Stimulated activated CD8-positive, alpha-beta memory T cell treated with anti-CD3 and anti-CD28 coated beads, Interleukin-4, amount 100 ng/mL, for 4 hours (primary cell): Measurements from ENCODE around the gene FHAD1.

Source experiments
- DNase-seq, 2 donors: peaks; one replicate each; pipeline ENCODE4 v3.0.0-alpha.2; 2020; ENCODE audit warnings: low read depth in 2 of 2, low spot score in 1 of 2

The FHAD1 gene

DNA sequence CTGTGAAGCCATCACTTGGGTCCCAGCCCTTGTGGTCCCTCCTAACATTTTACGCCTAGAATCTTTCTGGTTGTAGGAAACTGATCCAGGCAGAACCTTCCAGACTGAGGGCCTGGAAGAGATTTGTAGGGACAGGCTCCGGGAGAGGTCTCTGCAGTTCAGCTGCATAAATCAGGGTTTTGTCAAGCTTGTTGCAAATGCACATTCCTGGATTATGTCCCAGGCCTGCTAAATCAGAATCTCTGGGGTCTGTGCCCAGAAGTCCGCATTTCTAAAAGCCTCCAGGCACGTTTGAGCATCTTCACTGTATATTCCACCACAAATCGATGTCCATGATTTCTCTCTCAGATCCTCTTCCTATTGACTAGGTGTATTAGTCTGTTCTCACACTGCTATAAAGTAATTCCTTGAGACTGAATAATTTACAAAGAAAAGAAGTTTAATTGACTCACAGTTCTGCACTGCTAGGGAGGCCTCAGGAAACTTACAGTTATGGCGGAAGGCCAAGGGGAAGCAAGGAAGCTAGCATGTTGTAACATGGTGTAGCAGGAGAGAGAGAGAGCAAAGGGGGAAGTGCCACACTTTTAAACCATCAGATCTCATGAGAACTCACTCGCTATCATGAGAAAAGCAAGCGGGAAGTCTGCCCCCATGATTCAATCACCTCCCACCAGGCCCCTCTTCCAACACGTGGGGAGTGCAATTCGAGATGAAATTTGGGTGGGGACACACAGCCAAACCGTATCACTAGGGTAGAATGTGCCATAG is 1.2 kb upstream of the FHAD1 start:
- no peak for DNase-seq

GRCh38 chr1:15248216-15248615 is 1.2 kb downstream of the FHAD1 start:
- no peak for DNase-seq

DNA sequence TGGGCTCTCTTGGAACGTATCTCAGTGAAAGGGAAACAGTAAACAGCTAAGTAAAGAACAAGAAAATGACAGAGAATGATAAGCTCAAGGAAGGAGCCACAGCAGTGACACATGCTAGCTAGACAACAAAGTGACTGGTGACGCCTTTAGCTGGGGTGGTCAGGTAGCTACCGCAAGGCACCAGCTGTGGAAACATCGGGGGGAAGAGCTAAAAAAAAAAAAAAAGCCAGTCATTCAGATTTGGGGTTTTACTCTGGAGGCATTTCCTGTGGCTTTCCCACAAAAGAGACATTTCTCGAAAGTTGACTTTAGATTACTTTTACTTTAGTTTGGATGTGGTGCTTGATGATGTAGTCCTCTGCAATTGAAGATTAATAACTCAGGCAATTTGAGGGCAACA is 2.1 kb downstream of the FHAD1 start:
- peak in 1 of 2 donors; percentile 43 for DNase-seq

- DNase-seq: no peak
Observed at GRCh38 chr1:15251857-15252835, 5.1 kb downstream of the FHAD1 start.

DNA sequence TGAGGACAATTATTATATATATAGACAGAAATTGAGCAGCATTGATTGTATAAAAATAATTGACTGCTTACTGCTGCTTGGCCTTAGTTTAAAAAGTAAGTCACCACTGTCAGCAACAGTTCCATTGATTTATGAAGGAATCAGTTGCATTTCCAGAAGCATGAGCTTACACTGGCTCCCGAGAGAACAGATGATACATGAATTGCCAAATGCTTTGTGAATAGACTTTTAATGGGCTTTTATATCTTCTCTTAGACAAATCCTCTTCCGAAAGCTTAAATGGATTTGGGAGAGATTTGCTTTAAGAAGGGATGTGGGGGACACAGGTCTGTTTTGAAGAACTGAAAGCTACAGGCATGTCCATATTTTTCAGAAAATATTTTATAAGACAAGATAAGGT is 7.5 kb downstream of the FHAD1 start:
- DNase-seq: no peak

GRCh38 chr1:15255582-15256149 is 8.6 kb downstream of the FHAD1 start:
- DNase-seq: no peak

- DNase-seq: no peak
Observed at GRCh38 chr1:15256584-15256983, 9.6 kb downstream of the FHAD1 start.

- DNase-seq: no peak
Observed at GRCh38 chr1:15257309-15257708, 10.3 kb downstream of the FHAD1 start.

DNA sequence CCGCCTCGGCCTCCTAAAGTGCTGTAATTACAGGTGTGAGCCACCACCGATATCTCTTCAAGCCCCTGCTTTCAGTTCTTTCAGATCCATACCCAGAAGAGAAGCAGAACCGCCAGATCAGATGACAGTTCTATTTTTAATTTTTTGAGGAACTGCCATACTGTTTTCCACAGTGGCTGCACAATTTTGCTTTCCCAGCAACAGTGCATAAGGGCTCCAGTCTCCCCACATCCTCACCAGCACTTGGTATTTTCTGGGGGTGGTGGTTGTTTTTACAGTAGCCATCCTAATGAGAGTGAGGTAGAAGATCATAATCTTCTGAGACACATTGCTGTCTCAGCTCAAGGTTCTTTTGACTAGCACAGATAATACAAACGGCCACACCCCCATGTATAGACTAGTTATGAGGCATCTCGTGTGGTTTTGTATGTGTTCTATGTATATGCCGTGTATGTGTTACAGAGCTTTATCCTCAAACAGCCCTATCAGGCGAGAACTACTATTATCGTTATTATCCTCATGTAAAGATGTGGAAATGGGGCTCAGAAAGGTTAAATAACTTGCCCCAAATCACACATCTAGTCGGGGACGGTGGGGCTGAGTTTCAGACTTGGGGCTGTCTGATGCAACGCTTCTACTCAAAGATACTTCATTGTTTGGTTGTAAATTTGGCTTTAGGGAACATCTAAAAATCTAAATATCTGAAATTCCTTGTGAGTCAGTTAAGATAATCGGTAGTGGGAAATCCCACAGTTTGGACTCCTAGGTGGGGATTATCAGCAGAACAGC is 12.0 kb downstream of the FHAD1 start:
- no peak for DNase-seq

DNA sequence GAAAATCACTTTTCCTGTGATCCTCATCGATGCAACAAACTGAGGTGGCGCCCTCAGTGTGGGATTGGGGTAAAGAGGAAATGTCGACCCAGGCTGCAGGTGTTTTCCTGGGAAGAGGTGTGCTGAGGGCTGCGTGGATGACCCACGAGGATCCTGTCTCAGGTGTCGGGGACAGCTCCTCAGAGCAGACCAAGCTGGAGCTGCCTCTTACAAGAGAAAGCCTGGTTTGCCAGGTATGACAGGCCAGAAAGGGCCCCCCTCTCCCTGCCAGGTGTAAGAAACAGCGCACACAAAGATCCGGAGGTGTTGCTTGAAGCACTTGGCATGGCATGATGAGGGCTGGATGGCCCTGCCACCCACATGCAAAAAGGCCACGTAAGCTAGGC is 12.6 kb downstream of the FHAD1 start:
- DNase-seq: no peak

DNA sequence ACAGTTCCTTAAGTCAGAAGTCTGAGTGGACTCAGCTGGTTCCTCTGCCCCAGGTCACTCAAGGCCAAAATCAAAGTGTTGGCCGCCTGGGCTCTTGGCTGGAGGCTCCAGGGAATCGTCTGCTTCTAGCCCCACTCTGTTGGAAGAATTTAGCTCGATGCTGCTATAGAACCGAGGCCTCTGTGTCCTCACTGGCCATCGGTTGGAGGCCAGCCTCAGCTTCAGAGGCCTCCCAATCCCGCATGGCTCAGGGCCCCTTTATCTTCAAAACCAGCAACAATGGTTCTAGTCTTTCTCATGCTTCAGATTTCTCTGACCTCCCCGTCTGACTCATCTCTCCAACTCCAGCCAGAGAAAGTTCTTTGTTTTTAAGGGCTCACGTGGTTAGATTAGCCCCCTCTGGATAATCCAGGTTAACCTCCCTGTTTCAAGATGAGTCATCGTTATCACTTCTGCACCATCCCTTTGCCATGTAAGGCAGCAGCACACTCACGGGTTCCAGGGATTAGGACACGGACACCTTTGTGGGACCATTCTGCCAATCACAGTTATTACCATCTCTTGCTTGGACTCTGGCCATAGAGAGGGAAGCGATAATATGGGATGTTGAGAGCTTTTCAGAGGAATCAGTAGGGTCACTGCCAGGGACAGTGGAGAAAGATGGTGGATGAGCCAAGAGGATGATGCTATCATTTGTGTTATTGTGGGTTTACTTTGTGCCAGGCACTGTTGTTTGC is 13.6 kb downstream of the FHAD1 start:
- no peak for DNase-seq

- no peak for DNase-seq
Observed at GRCh38 chr1:15261155-15262002, 14.4 kb downstream of the FHAD1 start.

- DNase-seq: no peak
Observed at GRCh38 chr1:15262003-15262377, 15.0 kb downstream of the FHAD1 start.

GRCh38 chr1:15262706-15263105 is 15.7 kb downstream of the FHAD1 start:
- DNase-seq: no peak

DNA sequence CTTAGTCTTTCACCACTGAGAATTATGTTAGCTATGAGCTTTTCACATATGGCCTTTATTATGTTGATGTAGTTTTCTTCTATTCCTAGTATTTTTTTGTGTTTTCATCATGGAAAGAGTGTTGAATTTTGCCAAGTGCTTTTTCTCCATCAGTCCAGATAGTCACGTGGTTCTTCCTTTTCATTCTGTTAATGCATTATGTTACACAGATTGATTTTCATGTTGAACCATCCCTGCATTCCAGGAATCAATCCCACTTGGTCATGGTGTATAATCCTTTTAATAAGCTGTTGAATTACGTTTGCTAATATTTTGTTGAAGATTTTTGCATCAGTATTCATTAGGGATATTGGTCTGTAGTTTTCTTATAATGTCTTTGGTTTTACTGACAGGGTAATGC is 17.7 kb downstream of the FHAD1 start:
- no peak for DNase-seq

DNA sequence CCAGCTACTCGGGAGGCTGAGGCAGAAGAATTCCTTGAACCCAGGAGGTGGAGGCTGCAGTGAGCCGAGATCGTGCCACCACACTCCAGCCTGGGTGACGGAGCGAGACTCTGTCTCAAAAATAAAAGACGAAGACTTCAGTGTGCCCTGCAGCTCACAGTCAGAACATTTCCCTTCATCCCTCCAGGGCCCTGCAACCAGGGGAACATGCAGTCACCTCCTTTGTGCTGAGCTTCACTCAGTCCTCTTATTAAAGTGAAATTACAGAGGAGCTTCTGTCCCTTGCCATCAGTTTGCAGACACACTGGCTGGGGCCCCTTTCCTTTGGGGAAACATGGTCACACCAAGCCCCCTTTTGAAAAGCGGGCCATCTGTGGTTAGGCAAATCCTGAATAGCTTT is 24.2 kb downstream of the FHAD1 start:
- DNase-seq: no peak

GRCh38 chr1:15272009-15272781 is 25.2 kb downstream of the FHAD1 start:
- DNase-seq: no peak

- no peak for DNase-seq
Observed at GRCh38 chr1:15272782-15273127, 25.7 kb downstream of the FHAD1 start.

GRCh38 chr1:15273274-15273673 is 26.3 kb downstream of the FHAD1 start:
- DNase-seq: no peak
